ENCODE measurements around the gene ALOXE3. TPM values are rescaled to one million over a fixed set of nuclear protein-coding genes. Genes with fewer than 3 reads are reported as not detected.
A peak's percentile ranks its signal among the peaks of the same experiment; 100 is the strongest.

ALOXE3 gene
- total RNA-seq, 4 donors from 2014 or later, result not detected

- WGBS, result 83% methylated on average over 3 of the region's 3 CpGs
- Histone ChIP-seq H3K27me3 (peaks cover 0 to 35% (median 0%) of the 10 kb centered on the region in 4 donors), H3K4me1 (peaks cover 6 to 8% (median 7%) of the 10 kb centered on the region in 4 donors), H3K36me3 (no peaks in the 10 kb centered on the region), H3K27ac (replicated peaks in 1 of 4) (no peak overlapping the region), H3K9me3 (no peaks in the 10 kb centered on the region), H3K4me3 (no peak overlapping the region)
- intact Hi-C loops (cut with DNase I), result no loop called here
- DNase-seq (ENCODE audit: extremely low spot score), result no peak
- no peak for TF ChIP-seq POLR2A (IDR thresholded peaks at IDR 0.05; ENCODE audit: low read depth)
- TF ChIP-seq EP300 (IDR thresholded peaks at IDR 0.05), result no peak
- no peak for TF ChIP-seq CTCF (IDR thresholded peaks at IDR 0.05)
Observed at GRCh38 chr17:8131844-8132441, 13.6 kb upstream of the ALOXE3 start.

GRCh38 chr17:8128125-8128784 lies 9.9 kb upstream of the ALOXE3 start:
- peaks cover 0 to 55% (median 21%) of the 10 kb centered on the region in 4 donors for H3K27me3 ChIP-seq
- H3K4me1 ChIP-seq, result peaks cover 33 to 45% (median 44%) of the 10 kb centered on the region in 4 donors
- no peak for DNase-seq (ENCODE audit: extremely low spot score)
- H3K9me3 ChIP-seq, result no peaks in the 10 kb centered on the region
- no peak overlapping the region for H3K4me3 ChIP-seq
- no peaks in the 10 kb centered on the region for H3K36me3 ChIP-seq
- intact Hi-C loops (cut with DNase I), result no loop called here
- TF ChIP-seq POLR2AphosphoS5 (IDR thresholded peaks at IDR 0.05) (no peak), CTCF (IDR thresholded peaks at IDR 0.05) (no peak), EP300 (IDR thresholded peaks at IDR 0.05) (no peak), POLR2A (IDR thresholded peaks at IDR 0.05; ENCODE audit: low read depth) (no peak)
- 80% methylated on average over 14 of the region's 14 CpGs for WGBS
- no peak overlapping the region for H3K27ac ChIP-seq (replicated peaks in 1 of 4)

GRCh38 chr17:8126491-8127066 lies 8.3 kb upstream of the ALOXE3 start:
- Histone ChIP-seq H3K27me3 (peaks cover 3 to 71% (median 33%) of the 10 kb centered on the region in 4 donors), H3K9me3 (no peaks in the 10 kb centered on the region), H3K36me3 (no peaks in the 10 kb centered on the region), H3K4me1 (peaks cover 50 to 62% (median 61%) of the 10 kb centered on the region in 4 donors), H3K4me3 (peak overlapping the region; percentile 67 to 83 (median 77)), H3K27ac (replicated peaks in 1 of 4) (peak overlapping the region; percentile 46 to 84 (median 80))
- WGBS, result under 1% methylated on average over 30 of the region's 45 CpGs
- intact Hi-C loops (cut with DNase I), result no loop called here
- no peak for TF ChIP-seq POLR2AphosphoS5 (IDR thresholded peaks at IDR 0.05)
- no peak for TF ChIP-seq EP300 (IDR thresholded peaks at IDR 0.05)
- no peak for TF ChIP-seq POLR2A (IDR thresholded peaks at IDR 0.05; ENCODE audit: low read depth)
- no peak for TF ChIP-seq CTCF (IDR thresholded peaks at IDR 0.05)
- DNase-seq (ENCODE audit: extremely low spot score), result no peak

- Histone ChIP-seq H3K36me3 (no peaks in the 10 kb centered on the region), H3K4me3 (peak overlapping the region; percentile 67 to 83 (median 77)), H3K27me3 (peaks cover 9 to 77% (median 36%) of the 10 kb centered on the region in 4 donors), H3K27ac (replicated peaks in 1 of 4) (peak overlapping the region; percentile 46 to 84 (median 80)), H3K4me1 (peaks cover 56 to 67% (median 67%) of the 10 kb centered on the region in 4 donors), H3K9me3 (no peaks in the 10 kb centered on the region)
- TF ChIP-seq CTCF (IDR thresholded peaks at IDR 0.05) (no peak), POLR2A (IDR thresholded peaks at IDR 0.05; ENCODE audit: low read depth) (no peak)
- under 1% methylated on average over 35 of the region's 35 CpGs for WGBS
- DNase-seq (ENCODE audit: extremely low spot score), result no peak
- intact Hi-C loops (cut with DNase I), result no loop called here
Observed at GRCh38 chr17:8125947-8126490, 7.7 kb upstream of the ALOXE3 start.
